Common myeloid progenitor, CD34-positive (primary cell): ENCODE results near the gene FAM53B.

ENCODE experiments used
- CTCF ChIA-PET: fragments of 350-600 bp; sonication (Branson Sonifier 250); formaldehyde crosslinking; loops from one replicate; lab custom pipeline; 2021; ENCODE audit warnings: antibody characterized with exemption; lab: Charles Lee
- POLR2A ChIA-PET: fragments of 350-600 bp; sonication (Branson Sonifier 250); formaldehyde crosslinking; loops from one replicate; lab custom pipeline; 2021; ENCODE audit warnings: antibody characterized with exemption; lab: Charles Lee
- DNase-seq, 3 donors: peaks; one replicate each; pipeline versions ENCODE4 v3.0.0 to v3.0.0-alpha.2; 2013
- H3K27ac ChIP-seq, 2 experiments: 1 replicate in 1 of 2; 2 replicates in 1 of 2; pipeline ENCODE4 v1.7.0; 2013; ENCODE audit warnings: inconsistent platforms in 2 of 2, low read length in 2 of 2, mild to moderate bottlenecking in 2 of 2, low read depth in 1 of 2, moderate library complexity in 1 of 2; ENCODE audit not compliant: severe bottlenecking in 2 of 2, insufficient read depth in 1 of 2, poor library complexity in 1 of 2
- H3K27me3 ChIP-seq, 5 experiments: replicated peaks in 2 of 5; 1 replicate in 3 of 5; 2 replicates in 2 of 5; pipeline versions ENCODE4 v1.6.1 to v1.7.0; 2013; ENCODE audit warnings: low read length in 4 of 5, mild to moderate bottlenecking in 2 of 5, moderate library complexity in 2 of 5, inconsistent platforms in 1 of 5; ENCODE audit not compliant: insufficient read depth in 5 of 5, control insufficient read depth in 4 of 5
- H3K36me3 ChIP-seq, 4 experiments: 1 replicate in 2 of 4; 2 replicates in 2 of 4; pipeline versions ENCODE4 v1.6.1 to v1.7.0; 2013; ENCODE audit warnings: low read length in 3 of 4, control low read depth in 1 of 4, mild to moderate bottlenecking in 1 of 4; ENCODE audit not compliant: control insufficient read depth in 4 of 4, insufficient read depth in 4 of 4
- H3K4me1 ChIP-seq, 4 experiments: 1 replicate in 3 of 4; 2 replicates in 1 of 4; pipeline versions ENCODE4 v1.6.1 to v1.7.1; 2013; ENCODE audit warnings: low read length in 3 of 4, mild to moderate bottlenecking in 3 of 4, control low read depth in 1 of 4, inconsistent platforms in 1 of 4, moderate library complexity in 1 of 4; ENCODE audit not compliant: control insufficient read depth in 4 of 4, insufficient read depth in 4 of 4; ENCODE audit errors: control extremely low read depth in 1 of 4
- H3K4me3 ChIP-seq, 7 experiments: 1 replicate in 4 of 7; 2 replicates in 3 of 7; pipeline versions ENCODE4 v1.5.1 to v1.7.0; 2013; ENCODE audit warnings: mild to moderate bottlenecking in 7 of 7, low read length in 6 of 7, moderate library complexity in 6 of 7, inconsistent platforms in 2 of 7, low read depth in 2 of 7, control low read depth in 1 of 7; ENCODE audit not compliant: insufficient read depth in 4 of 7, control insufficient read depth in 1 of 7; ENCODE audit errors: extremely low read depth in 1 of 7
- H3K9me3 ChIP-seq, 5 experiments: 1 replicate in 4 of 5; 2 replicates in 1 of 5; pipeline versions ENCODE4 v1.6.1 to v1.7.1; 2013; ENCODE audit warnings: low read length in 4 of 5, mild to moderate bottlenecking in 2 of 5, inconsistent platforms in 1 of 5, low read depth in 1 of 5, moderate library complexity in 1 of 5; ENCODE audit not compliant: control insufficient read depth in 4 of 5, insufficient read depth in 2 of 5; ENCODE audit errors: control extremely low read depth in 1 of 5
- WGBS: methylation state at CpG from one replicate; pipeline ENCODE4 v1.1.5; 2013; ENCODE audit not compliant: insufficient coverage; 5-methylcytosine and 5-hydroxymethylcytosine counted together

FAM53B gene

GRCh38 chr10:124624895-124625294, 119.3 kb downstream of the FAM53B start:
- Histone ChIP-seq H3K27ac (no peak overlapping the region), H3K4me1 (peaks cover 2 to 50% (median 41%) of the 10 kb centered on the region in 4 experiments), H3K4me3 (no peak overlapping the region), H3K36me3 (peaks cover 0 to 34% (median 12%) of the 10 kb centered on the region in 4 experiments), H3K27me3 (no peaks in the 10 kb centered on the region), H3K9me3 (no peaks in the 10 kb centered on the region)
- POLR2A ChIA-PET = no interaction called here
- CTCF ChIA-PET = interaction anchor here (1.0 to 1.7 kb wide), 3 partner anchors 8 to 116 kb away, joined by 3 to 4 read pairs (median 4); no protein-coding TSS in a partner anchor
- WGBS = 96% methylated on average over 16 of the region's 16 CpGs
- DNase-seq = no peak

GRCh38 chr10:124624466-124624865, 119.7 kb downstream of the FAM53B start:
- Histone ChIP-seq H3K9me3 (no peaks in the 10 kb centered on the region), H3K4me1 (peaks cover 2 to 50% (median 40%) of the 10 kb centered on the region in 4 experiments), H3K4me3 (no peak overlapping the region), H3K27ac (no peak overlapping the region), H3K36me3 (peaks cover 0 to 34% (median 12%) of the 10 kb centered on the region in 4 experiments), H3K27me3 (no peaks in the 10 kb centered on the region)
- CTCF ChIA-PET = interaction anchor here (1.0 to 1.7 kb wide), 2 partner anchors 9 kb away, joined by 4 read pairs; no protein-coding TSS in a partner anchor
- no peak for DNase-seq
- POLR2A ChIA-PET = no interaction called here
- WGBS = 93% methylated on average over 9 of the region's 9 CpGs

GRCh38 chr10:124624006-124624405, 120.2 kb downstream of the FAM53B start:
- WGBS = 97% methylated on average over 10 of the region's 13 CpGs
- Histone ChIP-seq H3K4me1 (peaks cover 4 to 50% (median 40%) of the 10 kb centered on the region in 4 experiments), H3K27me3 (no peaks in the 10 kb centered on the region), H3K36me3 (peaks cover 0 to 34% (median 12%) of the 10 kb centered on the region in 4 experiments), H3K4me3 (no peak overlapping the region), H3K27ac (no peak overlapping the region), H3K9me3 (no peaks in the 10 kb centered on the region)
- POLR2A ChIA-PET = no interaction called here
- CTCF ChIA-PET = interaction anchor here (1.7 kb wide), 1 partner anchor 9 kb away, joined by 4 read pairs; no protein-coding TSS in a partner anchor
- DNase-seq = no peak

- 94% methylated on average over 30 of the region's 31 CpGs for WGBS
- no peaks in the 10 kb centered on the region for H3K9me3 ChIP-seq
- peaks cover 0 to 34% (median 12%) of the 10 kb centered on the region in 4 experiments for H3K36me3 ChIP-seq
- peaks cover 4 to 50% (median 46%) of the 10 kb centered on the region in 4 experiments for H3K4me1 ChIP-seq
- H3K27ac ChIP-seq = no peak overlapping the region
- no peak for DNase-seq
- no peak overlapping the region for H3K4me3 ChIP-seq
- H3K27me3 ChIP-seq = no peaks in the 10 kb centered on the region
- ChIA-PET POLR2A (no interaction called here), CTCF (interaction anchor here (0.6 to 1.0 kb wide), 3 partner anchors 9 to 24 kb away, joined by 3 read pairs; no protein-coding TSS in a partner anchor)
Observed at GRCh38 chr10:124622866-124623536, 121.2 kb downstream of the FAM53B start.

- peaks cover 0 to 38% (median 12%) of the 10 kb centered on the region in 4 experiments for H3K36me3 ChIP-seq
- CTCF ChIA-PET = interaction anchor here (0.9 kb wide), 1 partner anchor 10 kb away, joined by 3 read pairs; no protein-coding TSS in a partner anchor
- H3K9me3 ChIP-seq = no peaks in the 10 kb centered on the region
- no peaks in the 10 kb centered on the region for H3K27me3 ChIP-seq
- 91% methylated on average over 13 of the region's 13 CpGs for WGBS
- H3K4me3 ChIP-seq = no peak overlapping the region
- peaks cover 7 to 50% (median 48%) of the 10 kb centered on the region in 4 experiments for H3K4me1 ChIP-seq
- POLR2A ChIA-PET = no interaction called here
- DNase-seq = no peak
- H3K27ac ChIP-seq = no peak overlapping the region
Observed at GRCh38 chr10:124622158-124622557, 122.0 kb downstream of the FAM53B start.

GRCh38 chr10:124621637-124622036, 122.5 kb downstream of the FAM53B start:
- DNase-seq = no peak
- Histone ChIP-seq H3K27me3 (no peaks in the 10 kb centered on the region), H3K4me3 (no peak overlapping the region), H3K9me3 (no peaks in the 10 kb centered on the region), H3K4me1 (peaks cover 7 to 49% (median 45%) of the 10 kb centered on the region in 4 experiments), H3K27ac (no peak overlapping the region), H3K36me3 (peaks cover 0 to 43% (median 12%) of the 10 kb centered on the region in 4 experiments)
- 91% methylated on average over 13 of the region's 13 CpGs for WGBS
- POLR2A ChIA-PET = no interaction called here
- CTCF ChIA-PET = interaction anchor here (1.5 kb wide), 2 partner anchors 21 to 123 kb away, joined by 3 read pairs; no protein-coding TSS in a partner anchor
